ENCODE results near the gene NEB.

DNA sequence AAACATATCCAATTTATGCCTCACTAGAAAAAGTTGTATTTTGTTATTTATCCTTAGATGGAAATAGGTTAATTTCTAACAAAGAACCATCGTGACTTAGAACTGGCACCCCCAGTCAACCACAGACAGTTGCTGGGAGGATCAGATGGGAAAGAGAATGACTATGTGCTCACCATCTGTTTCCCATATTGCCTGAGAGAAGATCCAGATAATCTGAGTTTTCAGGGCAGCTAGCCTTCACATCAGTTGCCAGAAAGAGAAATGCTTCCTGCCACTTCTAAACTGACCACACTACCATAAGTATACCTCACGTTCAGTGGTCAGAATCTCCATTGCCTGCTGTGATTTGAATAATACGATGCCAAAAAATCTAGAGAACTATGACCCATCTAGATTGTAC is 28.4 kb upstream of the NEB start:
- TF ChIP-seq, protein P1, sequence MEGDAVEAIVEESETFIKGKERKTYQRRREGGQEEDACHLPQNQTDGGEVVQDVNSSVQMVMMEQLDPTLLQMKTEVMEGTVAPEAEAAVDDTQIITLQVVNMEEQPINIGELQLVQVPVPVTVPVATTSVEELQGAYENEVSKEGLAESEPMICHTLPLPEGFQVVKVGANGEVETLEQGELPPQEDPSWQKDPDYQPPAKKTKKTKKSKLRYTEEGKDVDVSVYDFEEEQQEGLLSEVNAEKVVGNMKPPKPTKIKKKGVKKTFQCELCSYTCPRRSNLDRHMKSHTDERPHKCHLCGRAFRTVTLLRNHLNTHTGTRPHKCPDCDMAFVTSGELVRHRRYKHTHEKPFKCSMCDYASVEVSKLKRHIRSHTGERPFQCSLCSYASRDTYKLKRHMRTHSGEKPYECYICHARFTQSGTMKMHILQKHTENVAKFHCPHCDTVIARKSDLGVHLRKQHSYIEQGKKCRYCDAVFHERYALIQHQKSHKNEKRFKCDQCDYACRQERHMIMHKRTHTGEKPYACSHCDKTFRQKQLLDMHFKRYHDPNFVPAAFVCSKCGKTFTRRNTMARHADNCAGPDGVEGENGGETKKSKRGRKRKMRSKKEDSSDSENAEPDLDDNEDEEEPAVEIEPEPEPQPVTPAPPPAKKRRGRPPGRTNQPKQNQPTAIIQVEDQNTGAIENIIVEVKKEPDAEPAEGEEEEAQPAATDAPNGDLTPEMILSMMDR (IDR thresholded peaks at IDR 0.05 in 8 of 11, conservative IDR thresholded peaks at IDR 0.05 in 3 of 11) = no peak
- TF ChIP-seq POLR2AphosphoS5 (IDR thresholded peaks at IDR 0.05) = no peak

Data from spleen (tissue), 7 donors.